Epithelial cell of esophagus (primary cell): Measurements from ENCODE around the gene AMOTL1.

Experiments
- DNase-seq: peaks from one replicate; pipeline ENCODE4 v3.0.0; 2010; ENCODE audit warnings: low read depth
- H3K4me3 ChIP-seq: 2 replicates; pipeline ENCODE4 v1.5.1; 2011; ENCODE audit warnings: mild to moderate bottlenecking, low read length, control low read depth
- CTCF ChIP-seq: IDR thresholded peaks from 2 replicates; pipeline ENCODE4 v1.5.1; 2011; ENCODE audit warnings: low read depth, mild to moderate bottlenecking, low read length, control low read depth, inconsistent platforms; ENCODE audit not compliant: insufficient read depth; ENCODE audit errors: missing control alignments

AMOTL1 gene

DNA sequence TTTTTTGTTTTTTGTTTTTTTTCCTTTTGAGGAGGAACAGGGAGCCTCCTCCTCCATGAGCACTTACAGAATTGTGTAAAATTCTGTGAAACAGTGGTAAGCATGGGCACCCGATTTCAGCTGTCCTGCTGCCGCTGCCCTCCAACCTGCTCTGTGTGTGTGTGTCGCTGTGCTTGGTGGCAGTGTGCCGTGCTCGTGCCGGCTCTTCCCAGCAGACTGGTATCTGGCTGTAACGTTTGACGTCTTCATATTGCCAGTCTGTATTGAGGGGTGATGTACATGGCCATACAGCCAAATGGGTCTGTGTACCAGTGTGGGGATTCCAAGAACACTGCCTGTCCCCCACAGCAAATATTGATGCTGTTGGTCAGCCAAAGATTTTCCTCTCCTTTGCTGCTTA, 108.1 kb downstream of the AMOTL1 start:
- TF ChIP-seq CTCF = no peak
- DNase-seq = no peak
- H3K4me3 ChIP-seq = no peak overlapping the region

DNA sequence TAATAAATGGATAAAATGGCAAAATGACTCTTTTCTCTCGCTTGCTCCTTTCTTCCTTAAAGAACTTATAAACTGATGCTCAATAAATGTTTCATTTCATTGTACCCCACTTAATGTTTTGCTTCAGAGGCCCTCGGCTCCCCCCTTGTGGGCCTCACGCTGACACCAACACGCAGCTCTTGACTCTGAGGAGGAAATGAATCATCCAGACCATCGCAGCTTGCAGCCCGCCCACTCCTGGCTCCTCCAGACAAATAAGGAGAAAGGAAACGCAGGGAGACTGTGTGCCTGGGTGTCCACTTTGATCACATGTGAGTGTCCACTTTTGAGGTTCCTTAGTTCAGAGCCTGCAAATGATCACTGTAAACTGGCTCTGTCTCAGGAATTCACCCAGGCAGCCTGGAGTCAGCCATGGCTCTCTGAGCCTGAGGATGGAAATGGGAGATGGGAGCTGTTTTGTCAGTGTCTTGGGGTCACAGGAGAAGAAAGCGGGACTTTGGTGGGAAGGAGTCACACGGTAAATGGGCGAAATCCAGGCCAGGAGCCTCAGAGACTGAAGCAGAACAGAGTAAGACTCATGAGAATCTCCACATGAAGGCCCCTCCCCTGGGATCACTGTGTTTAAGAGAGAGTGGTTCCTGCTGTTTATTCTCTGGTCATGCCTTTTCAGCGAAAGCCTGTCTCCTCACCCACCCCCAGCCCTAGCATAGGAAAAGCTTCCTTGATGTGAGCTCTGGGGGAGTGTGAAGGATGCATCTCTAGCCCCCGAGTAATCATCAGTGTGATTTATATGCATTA, 108.7 kb downstream of the AMOTL1 start:
- H3K4me3 ChIP-seq = no peak overlapping the region

GRCh38 chr11:94877443-94878200, 109.5 kb downstream of the AMOTL1 start:
- no peak for TF ChIP-seq CTCF
- no peak overlapping the region for H3K4me3 ChIP-seq
- no peak for DNase-seq

More for the DNA sequence above, 108.7 kb downstream of the AMOTL1 start:
- peak; percentile 86 for DNase-seq
- peak; percentile 4 for TF ChIP-seq CTCF

DNA sequence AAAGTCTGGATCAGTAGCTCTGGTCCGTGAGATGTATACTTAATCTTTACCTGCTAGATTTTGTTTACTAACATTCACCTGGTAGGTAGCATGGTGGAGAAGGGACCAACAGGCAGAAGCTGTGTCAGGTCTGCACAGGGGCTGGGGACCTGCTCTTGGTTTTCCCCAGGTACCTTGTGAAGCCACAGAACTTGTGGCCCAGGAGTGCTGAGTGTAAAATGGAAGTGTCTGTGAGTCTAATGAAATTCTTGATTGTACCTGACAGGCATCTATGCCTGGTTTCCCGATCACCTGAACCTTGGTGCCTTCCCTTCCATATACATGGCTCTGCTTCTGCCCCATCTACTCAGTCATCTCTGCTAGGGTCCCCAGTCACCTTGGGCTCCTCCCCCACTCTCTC, 110.8 kb downstream of the AMOTL1 start:
- no peak for TF ChIP-seq CTCF
- H3K4me3 ChIP-seq = no peak overlapping the region
- DNase-seq = no peak

DNA sequence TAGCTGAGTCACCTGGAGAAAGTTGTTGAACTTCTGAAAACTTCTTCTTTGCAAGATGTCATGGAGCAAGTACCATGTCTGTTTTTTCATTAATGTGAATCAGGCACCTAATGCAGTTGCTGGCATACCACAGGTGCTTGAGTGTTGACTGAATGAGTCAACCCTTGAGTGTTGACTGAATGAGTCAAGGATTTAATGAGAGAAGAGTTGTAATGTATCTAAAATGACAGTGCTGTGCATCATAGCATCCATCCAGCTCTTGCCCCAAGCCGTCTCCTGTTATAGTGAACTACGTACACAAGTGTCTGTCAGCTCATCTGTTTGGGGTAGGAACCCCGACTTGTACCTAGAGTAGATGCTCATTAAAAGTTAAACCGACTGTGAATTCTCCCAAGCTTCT, 112.1 kb downstream of the AMOTL1 start:
- peak; percentile 96 for DNase-seq
- H3K4me3 ChIP-seq = no peak overlapping the region
- no peak for TF ChIP-seq CTCF

DNA sequence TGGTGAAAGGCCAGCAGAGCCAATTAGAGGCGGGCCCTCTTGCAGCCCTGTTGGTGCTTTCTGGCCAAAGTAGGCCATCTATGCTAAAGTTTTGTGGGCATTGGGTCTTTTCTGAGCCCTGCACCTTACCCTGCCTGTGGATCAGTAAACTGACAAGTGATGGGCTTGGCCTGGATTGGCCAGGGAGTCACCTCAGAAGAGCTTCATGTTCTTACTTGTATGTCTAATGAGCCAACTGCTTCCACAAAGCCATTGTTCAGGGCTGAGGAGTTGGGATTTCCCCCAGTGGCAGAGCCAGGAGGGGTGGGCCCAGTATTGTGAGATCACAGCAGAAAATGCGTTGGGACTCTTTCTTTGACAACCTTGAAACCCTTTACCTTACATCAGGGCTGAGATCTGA, 114.8 kb downstream of the AMOTL1 start:
- peak; percentile 85 for DNase-seq
- no peak overlapping the region for H3K4me3 ChIP-seq
- TF ChIP-seq CTCF = no peak
